K562 (cell line): ENCODE data around the gene VCAN. TPM values are rescaled to one million over a fixed set of nuclear protein-coding genes. Genes with fewer than 3 reads are reported as not detected.

Experiments
- ATAC-seq: fragments of 200-7000 bp; cut with Tn5 transposase; 3 replicates; pipeline ENCODE4 v1.9.1; 2020; ENCODE audit warnings: moderate library complexity
- BruUV-seq: library from RNA; stranded (reverse); fragments of 400-500 nt; replicated peaks from 2 replicates; lab custom pipeline; 2021; lab: Mats Ljungman, UMichigan
- CTCF ChIA-PET: fragments of 300-600 bp; formaldehyde crosslinking; extraction: SDS; loops from one replicate; lab custom pipeline; 2021; ENCODE audit warnings: low intra/inter-chr PET ratio; lab: Yijun Ruan, JAX
- POLR2A ChIA-PET: fragments of 300-600, 350-650 bp; sonication (Branson Sonifier 250); formaldehyde crosslinking; extraction: SDS; loops from one replicate; lab custom pipeline; 2021; ENCODE audit warnings: antibody characterized with exemption, inconsistent platforms; lab: Yijun Ruan, JAX
- DNase-seq, 4 experiments: peaks; one replicate each; pipeline versions ENCODE4 v3.0.0 to v3.0.0-alpha.2; 2011 to 2018; ENCODE audit warnings: low spot score in 3 of 4, mixed read lengths in 3 of 4; ENCODE audit errors: extremely low read depth in 1 of 4
- FAIRE-seq: peaks from 2 replicates; lab custom pipeline; 2011; peaks lifted over from hg19 to GRCh38; lab: Jason Lieb, UNC
- H2AFZ ChIP-seq: 2 replicates; pipeline ENCODE4 v1.6.0; 2011; ENCODE audit warnings: low read depth, low read length, control low read depth, inconsistent platforms
- H3K27ac ChIP-seq: fragments of 200-600 bp; 3 replicates; pipeline ENCODE4 v1.8.0; 2011; ENCODE audit warnings: low read depth, mild to moderate bottlenecking, control low read depth, inconsistent platforms, low read length, moderate library complexity, mixed read lengths; ENCODE audit errors: extremely low read depth
- H3K27me3 ChIP-seq, 2 experiments: fragments of 300-600 bp in 1 of 2; 2 replicates in 1 of 2; 3 replicates in 1 of 2; pipeline versions ENCODE4 v1.6.0 to v1.8.0; 2011; ENCODE audit warnings: inconsistent platforms in 2 of 2, low read length in 2 of 2, mild to moderate bottlenecking in 1 of 2, mixed read lengths in 1 of 2, moderate library complexity in 1 of 2; ENCODE audit not compliant: control insufficient read depth in 2 of 2, insufficient read depth in 2 of 2
- H3K36me3 ChIP-seq: fragments of 300-600 bp; 3 replicates; pipeline ENCODE4 v1.8.0; 2011; ENCODE audit warnings: mild to moderate bottlenecking, low read length, inconsistent platforms; ENCODE audit not compliant: control insufficient read depth, insufficient read depth
- H3K4me1 ChIP-seq, 2 experiments: fragments of 200-600 bp in 1 of 2; replicated peaks in 1 of 2; 2 replicates in 1 of 2; 3 replicates in 1 of 2; pipeline versions ENCODE4 v1.5.1 to v1.8.0; 2011; ENCODE audit warnings: inconsistent platforms in 2 of 2, low read length in 2 of 2, mild to moderate bottlenecking in 1 of 2, mixed read lengths in 1 of 2, moderate library complexity in 1 of 2; ENCODE audit not compliant: control insufficient read depth in 2 of 2, insufficient read depth in 2 of 2
- H3K4me2 ChIP-seq: 2 replicates; pipeline ENCODE4 v1.6.1; 2011; ENCODE audit warnings: low read length, control low read depth, inconsistent platforms, mixed read lengths; ENCODE audit not compliant: insufficient read depth
- H3K4me3 ChIP-seq: fragments of 200-600 bp; sonication (generic), shearing (Covaris generic); 2 replicates; pipeline ENCODE4 v1.5.1; 2016; ENCODE audit warnings: control low read depth, inconsistent platforms
- H3K79me2 ChIP-seq: fragments of 200-600 bp; 3 replicates; pipeline ENCODE4 v1.8.0; 2011; ENCODE audit warnings: low read length, inconsistent platforms; ENCODE audit not compliant: control insufficient read depth, insufficient read depth
- H3K9ac ChIP-seq, 2 experiments: 2 replicates each; pipeline versions ENCODE4 v1.6.0 to v1.6.1; 2011; ENCODE audit warnings: low read depth in 2 of 2, low read length in 2 of 2, control low read depth in 1 of 2, inconsistent platforms in 1 of 2, mild to moderate bottlenecking in 1 of 2, mixed read lengths in 1 of 2; ENCODE audit not compliant: insufficient read depth in 1 of 2
- H3K9me1 ChIP-seq: one replicate; pipeline ENCODE4 v1.6.0; 2011; ENCODE audit warnings: inconsistent platforms, mild to moderate bottlenecking, low read length, moderate library complexity; ENCODE audit not compliant: control insufficient read depth, insufficient read depth
- H3K9me3 ChIP-seq: replicated peaks from 2 replicates; pipeline ENCODE4 v1.5.1; 2011; ENCODE audit warnings: low read depth, low read length, inconsistent platforms; ENCODE audit not compliant: control insufficient read depth, insufficient read depth
- H4K20me1 ChIP-seq: replicated peaks from 2 replicates; pipeline ENCODE4 v1.6.1; 2011; ENCODE audit warnings: low read length, inconsistent platforms, mixed read lengths; ENCODE audit not compliant: control insufficient read depth, insufficient read depth
- ATF1 ChIP-seq, 2 experiments: fragments of 450-650 bp in 1 of 2; IDR thresholded peaks; 2 replicates each; pipeline ENCODE4 v1.6.1; 2016; ENCODE audit warnings: missing compliant biosample characterization in 1 of 2, missing genetic modification characterization in 1 of 2
- CCAR2 ChIP-seq: fragments of 200-400 bp; formaldehyde crosslinking; IDR thresholded peaks from 2 replicates; pipeline ENCODE4 v1.6.1; 2017; ENCODE audit warnings: mild to moderate bottlenecking, low read depth, low read length
- ETV6 ChIP-seq, 3 experiments: fragments of 150-350 bp in 1 of 3; sonication (generic) in 1 of 3; formaldehyde crosslinking in 1 of 3; IDR thresholded peaks; 2 replicates each; pipeline versions ENCODE4 v1.6.1 to v1.8.0; 2014 to 2022; ENCODE audit warnings: borderline replicate concordance in 2 of 3, low read depth in 2 of 3, antibody characterized with exemption in 1 of 3, low read length in 1 of 3, mild to moderate bottlenecking in 1 of 3, missing genetic modification reagents in 1 of 3
- EZH2 ChIP-seq: IDR thresholded peaks from 2 replicates; pipeline ENCODE4 v1.6.1; 2012; ENCODE audit warnings: low read depth, mild to moderate bottlenecking, inconsistent platforms, low read length, borderline replicate concordance
- HDAC2 ChIP-seq: fragments of 450-650 bp; IDR thresholded peaks from 2 replicates; pipeline ENCODE4 v1.6.1; 2016; ENCODE audit warnings: mild to moderate bottlenecking
- NFYB ChIP-seq: IDR thresholded peaks from 2 replicates; pipeline ENCODE4 v1.6.1; 2011; ENCODE audit warnings: mild to moderate bottlenecking, moderate library complexity; ENCODE audit not compliant: insufficient read length; ENCODE audit errors: extremely low read depth
- RFX7 ChIP-seq: fragments of 250-450 bp; sonication (Bioruptor Pico); IDR thresholded peaks from 2 replicates; pipeline ENCODE4 v1.5.1; 2021; ENCODE audit warnings: mild to moderate bottlenecking
- ZBTB7A ChIP-seq: IDR thresholded peaks from 2 replicates; pipeline ENCODE4 v1.6.1; 2011; ENCODE audit warnings: low read depth, mild to moderate bottlenecking, low read length, moderate library complexity, borderline replicate concordance; ENCODE audit not compliant: control insufficient read depth
- WGBS: fragments of 100-300 bp; shearing (Covaris generic); methylation state at CpG from one replicate; pipeline ENCODE4 v1.1.6; 2016; ENCODE audit warnings: low coverage, mixed read lengths; ENCODE audit not compliant: insufficient coverage; ENCODE audit errors: missing lambda C conversion rate; 5-methylcytosine and 5-hydroxymethylcytosine counted together
- in situ Hi-C: fragments of 300-500 bp; cut with MboI; formaldehyde crosslinking; loops from 4 replicates; pipeline ENCODE4 v1.15.0; 2018; ENCODE audit warnings: inconsistent platforms, mixed read lengths
- intact Hi-C: fragments of 100-400 bp; cut with micrococcal nuclease; formaldehyde crosslinking; loops from 2 replicates; pipeline ENCODE4 v1.14.2; 2022
- polyA plus RNA-seq, 8 experiments: library from polyadenylated mRNA; depleted of rRNA in 4 of 8; stranded (reverse) in 5 of 8; unstranded in 3 of 8; fragments of >200 nt; fragmentation: Nextera tagmentation in 2 of 8; fragmentation: Illumina TruSeq in 1 of 8; extraction: Ambion mirVana in 2 of 8; extraction: Trizol in 1 of 8; gene quantifications; 2 replicates each; pipeline versions ENCODE4 v1.2.1 to v1.2.3, GENCODE V29; 2011 to 2014; ENCODE audit warnings: inconsistent platforms in 1 of 8, missing spikeins in 1 of 8
- total RNA-seq, 7 experiments: library from RNA; depleted of rRNA in 6 of 7; stranded (reverse); fragments of >200 nt in 6 of 7; fragmentation: Illumina TruSeq in 2 of 7; extraction: Trizol in 2 of 7; gene quantifications; 2 replicates each; pipeline versions ENCODE4 v1.2.1 to v1.2.3, GENCODE V29; 2011 to 2021; ENCODE audit warnings: low replicate concordance in 1 of 7
- TF ChIP-seq, protein P1 (sequence below): sonication (generic); formaldehyde crosslinking; IDR thresholded peaks from 2 replicates; pipeline ENCODE4 v1.8.0; 2022; ENCODE audit warnings: mild to moderate bottlenecking, missing genetic modification reagents
- TF ChIP-seq, protein P2 (sequence below): fragments of 250-450 bp; sonication (Bioruptor Pico); IDR thresholded peaks from 2 replicates; pipeline ENCODE4 v1.8.0; 2022; ENCODE audit warnings: moderate library complexity, mild to moderate bottlenecking, inconsistent platforms
- TF ChIP-seq, protein P3 (sequence below): IDR thresholded peaks from 2 replicates; pipeline ENCODE4 v1.6.1; 2012; ENCODE audit warnings: low read depth, low read length, improper control_type of control experiment, borderline replicate concordance

Gene VCAN
- total and polyA plus RNA-seq, 9 of the 15 experiments (the other 6 are each of a cell fraction or from before 2014, with no cell fraction given): 0.01 to 0.33 (median 0.05) TPM

DNA sequence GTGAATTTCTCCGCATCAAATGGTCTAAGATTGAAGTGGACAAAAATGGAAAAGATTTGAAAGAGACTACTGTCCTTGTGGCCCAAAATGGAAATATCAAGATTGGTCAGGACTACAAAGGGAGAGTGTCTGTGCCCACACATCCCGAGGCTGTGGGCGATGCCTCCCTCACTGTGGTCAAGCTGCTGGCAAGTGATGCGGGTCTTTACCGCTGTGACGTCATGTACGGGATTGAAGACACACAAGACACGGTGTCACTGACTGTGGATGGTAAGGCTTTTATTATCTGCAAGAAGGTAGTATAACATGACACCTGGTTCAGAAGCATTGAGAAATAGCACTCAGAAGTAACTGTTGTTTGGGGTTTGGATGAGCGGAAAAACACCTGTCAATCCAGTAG is 18.7 kb downstream of the VCAN start:
- Histone ChIP-seq H3K4me2 (no peak overlapping the region), H3K9me3 (no peaks in the 10 kb centered on the region), H3K79me2 (no peaks in the 10 kb centered on the region), H3K4me1 (no peaks in the 10 kb centered on the region; a peak in 1 of 5 replicates), H3K4me3 (no peak overlapping the region), H3K9me1 (no peaks in the 10 kb centered on the region), H3K27me3 (peaks cover 3 to 4% of the 10 kb centered on the region in 2 experiments; a peak in 3 of 5 replicates), H3K36me3 (no peaks in the 10 kb centered on the region), H2AFZ (no peak overlapping the region), H4K20me1 (no peaks in the 10 kb centered on the region), H3K9ac (no peak overlapping the region), H3K27ac (no peak overlapping the region)
- in situ Hi-C loops (no loop called here), intact Hi-C loops (no loop called here)
- no TSS peak for BruUV-seq
- DNase-seq (no peak), FAIRE-seq (no peak), ATAC-seq (no peak)
- 2% methylated on average over 9 of the region's 9 CpGs for WGBS
- CTCF ChIA-PET: no interaction called here
- POLR2A ChIA-PET: no interaction called here
- TF ChIP-seq ETV6 (IDR thresholded peaks at IDR 0.05; ENCODE audit: borderline replicate concordance in 1 of 2, low read depth in 2 of 2, low read length in 1 of 2) (no peak), ETV6 (CRISPR knock-in tag; IDR thresholded peaks at IDR 0.05; ENCODE audit: borderline replicate concordance) (no peak), ATF1 (CRISPR knock-in tag; IDR thresholded peaks at IDR 0.05) (no peak), ATF1 (tag; IDR thresholded peaks at IDR 0.05) (no peak), ZBTB7A (no peak), NFYB (no peak), CCAR2 (no peak), EZH2 (no peak), RFX7 (CRISPR knock-in tag) (no peak), HDAC2 (no peak)
- TF ChIP-seq, protein P1, sequence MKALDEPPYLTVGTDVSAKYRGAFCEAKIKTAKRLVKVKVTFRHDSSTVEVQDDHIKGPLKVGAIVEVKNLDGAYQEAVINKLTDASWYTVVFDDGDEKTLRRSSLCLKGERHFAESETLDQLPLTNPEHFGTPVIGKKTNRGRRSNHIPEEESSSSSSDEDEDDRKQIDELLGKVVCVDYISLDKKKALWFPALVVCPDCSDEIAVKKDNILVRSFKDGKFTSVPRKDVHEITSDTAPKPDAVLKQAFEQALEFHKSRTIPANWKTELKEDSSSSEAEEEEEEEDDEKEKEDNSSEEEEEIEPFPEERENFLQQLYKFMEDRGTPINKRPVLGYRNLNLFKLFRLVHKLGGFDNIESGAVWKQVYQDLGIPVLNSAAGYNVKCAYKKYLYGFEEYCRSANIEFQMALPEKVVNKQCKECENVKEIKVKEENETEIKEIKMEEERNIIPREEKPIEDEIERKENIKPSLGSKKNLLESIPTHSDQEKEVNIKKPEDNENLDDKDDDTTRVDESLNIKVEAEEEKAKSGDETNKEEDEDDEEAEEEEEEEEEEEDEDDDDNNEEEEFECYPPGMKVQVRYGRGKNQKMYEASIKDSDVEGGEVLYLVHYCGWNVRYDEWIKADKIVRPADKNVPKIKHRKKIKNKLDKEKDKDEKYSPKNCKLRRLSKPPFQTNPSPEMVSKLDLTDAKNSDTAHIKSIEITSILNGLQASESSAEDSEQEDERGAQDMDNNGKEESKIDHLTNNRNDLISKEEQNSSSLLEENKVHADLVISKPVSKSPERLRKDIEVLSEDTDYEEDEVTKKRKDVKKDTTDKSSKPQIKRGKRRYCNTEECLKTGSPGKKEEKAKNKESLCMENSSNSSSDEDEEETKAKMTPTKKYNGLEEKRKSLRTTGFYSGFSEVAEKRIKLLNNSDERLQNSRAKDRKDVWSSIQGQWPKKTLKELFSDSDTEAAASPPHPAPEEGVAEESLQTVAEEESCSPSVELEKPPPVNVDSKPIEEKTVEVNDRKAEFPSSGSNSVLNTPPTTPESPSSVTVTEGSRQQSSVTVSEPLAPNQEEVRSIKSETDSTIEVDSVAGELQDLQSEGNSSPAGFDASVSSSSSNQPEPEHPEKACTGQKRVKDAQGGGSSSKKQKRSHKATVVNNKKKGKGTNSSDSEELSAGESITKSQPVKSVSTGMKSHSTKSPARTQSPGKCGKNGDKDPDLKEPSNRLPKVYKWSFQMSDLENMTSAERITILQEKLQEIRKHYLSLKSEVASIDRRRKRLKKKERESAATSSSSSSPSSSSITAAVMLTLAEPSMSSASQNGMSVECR (CRISPR knock-in tag): no peak
- TF ChIP-seq, protein P2, sequence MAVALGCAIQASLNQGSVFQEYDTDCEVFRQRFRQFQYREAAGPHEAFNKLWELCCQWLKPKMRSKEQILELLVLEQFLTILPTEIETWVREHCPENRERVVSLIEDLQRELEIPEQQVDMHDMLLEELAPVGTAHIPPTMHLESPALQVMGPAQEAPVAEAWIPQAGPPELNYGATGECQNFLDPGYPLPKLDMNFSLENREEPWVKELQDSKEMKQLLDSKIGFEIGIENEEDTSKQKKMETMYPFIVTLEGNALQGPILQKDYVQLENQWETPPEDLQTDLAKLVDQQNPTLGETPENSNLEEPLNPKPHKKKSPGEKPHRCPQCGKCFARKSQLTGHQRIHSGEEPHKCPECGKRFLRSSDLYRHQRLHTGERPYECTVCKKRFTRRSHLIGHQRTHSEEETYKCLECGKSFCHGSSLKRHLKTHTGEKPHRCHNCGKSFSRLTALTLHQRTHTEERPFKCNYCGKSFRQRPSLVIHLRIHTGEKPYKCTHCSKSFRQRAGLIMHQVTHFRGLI (CRISPR knock-in tag): no peak
- TF ChIP-seq, protein P3, sequence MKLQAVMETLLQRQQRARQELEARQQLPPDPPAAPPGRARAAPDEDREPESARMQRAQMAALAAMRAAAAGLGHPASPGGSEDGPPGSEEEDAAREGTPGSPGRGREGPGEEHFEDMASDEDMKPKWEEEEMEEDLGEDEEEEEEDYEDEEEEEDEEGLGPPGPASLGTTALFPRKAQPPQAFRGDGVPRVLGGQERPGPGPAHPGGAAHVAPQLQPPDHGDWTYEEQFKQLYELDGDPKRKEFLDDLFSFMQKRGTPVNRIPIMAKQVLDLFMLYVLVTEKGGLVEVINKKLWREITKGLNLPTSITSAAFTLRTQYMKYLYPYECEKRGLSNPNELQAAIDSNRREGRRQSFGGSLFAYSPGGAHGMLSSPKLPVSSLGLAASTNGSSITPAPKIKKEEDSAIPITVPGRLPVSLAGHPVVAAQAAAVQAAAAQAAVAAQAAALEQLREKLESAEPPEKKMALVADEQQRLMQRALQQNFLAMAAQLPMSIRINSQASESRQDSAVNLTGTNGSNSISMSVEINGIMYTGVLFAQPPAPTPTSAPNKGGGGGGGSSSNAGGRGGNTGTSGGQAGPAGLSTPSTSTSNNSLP: no peak
